ENCODE results near the gene KDM4B. TPM values are rescaled to one million over a fixed set of nuclear protein-coding genes. Genes with fewer than 3 reads are reported as not detected.
"Not testable (repeated sequence)": the region's sequence is repeated elsewhere in the genome, so short reads cannot be mapped to it uniquely, and the experiment has no call there.

KDM4B gene
- total RNA-seq, 4 donors from 2014 or later, result 26.0 to 51.2 (median 34.2) TPM

DNA sequence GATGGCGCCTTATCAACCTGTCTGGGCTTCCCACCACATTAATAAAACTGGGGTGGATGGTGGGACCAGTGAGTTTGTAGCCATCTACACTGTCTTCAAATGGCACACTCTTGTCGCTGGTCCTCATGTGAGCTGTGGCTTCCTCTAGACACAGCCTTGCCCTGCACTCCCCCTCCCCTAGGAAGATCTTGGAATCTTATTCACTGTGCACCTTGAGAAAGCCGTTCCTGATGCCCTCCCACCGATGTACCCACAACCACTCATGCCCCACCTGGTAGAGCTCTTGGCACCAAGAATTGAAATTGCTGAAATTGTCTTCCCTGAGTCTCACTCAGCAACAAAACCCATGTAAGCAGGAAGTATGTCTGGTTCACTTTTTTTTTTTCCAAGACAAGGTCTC lies 225.7 kb downstream of the KDM4B start:
- no peak for DNase-seq (ENCODE audit: extremely low spot score)
- Histone ChIP-seq H3K27me3 (no peaks in the 10 kb centered on the region), H3K4me3 (no peak overlapping the region), H3K4me1 (no peaks in the 10 kb centered on the region), H3K27ac (replicated peaks in 1 of 4) (no peak overlapping the region), H3K36me3 (no peaks in the 10 kb centered on the region), H3K9me3 (peaks cover 0 to 2% (median 0%) of the 10 kb centered on the region in 4 donors)
- TF ChIP-seq POLR2AphosphoS5 (IDR thresholded peaks at IDR 0.05) (no peak), POLR2A (IDR thresholded peaks at IDR 0.05; ENCODE audit: low read depth) (no peak), EP300 (IDR thresholded peaks at IDR 0.05) (no peak)
- TF ChIP-seq, protein P1, sequence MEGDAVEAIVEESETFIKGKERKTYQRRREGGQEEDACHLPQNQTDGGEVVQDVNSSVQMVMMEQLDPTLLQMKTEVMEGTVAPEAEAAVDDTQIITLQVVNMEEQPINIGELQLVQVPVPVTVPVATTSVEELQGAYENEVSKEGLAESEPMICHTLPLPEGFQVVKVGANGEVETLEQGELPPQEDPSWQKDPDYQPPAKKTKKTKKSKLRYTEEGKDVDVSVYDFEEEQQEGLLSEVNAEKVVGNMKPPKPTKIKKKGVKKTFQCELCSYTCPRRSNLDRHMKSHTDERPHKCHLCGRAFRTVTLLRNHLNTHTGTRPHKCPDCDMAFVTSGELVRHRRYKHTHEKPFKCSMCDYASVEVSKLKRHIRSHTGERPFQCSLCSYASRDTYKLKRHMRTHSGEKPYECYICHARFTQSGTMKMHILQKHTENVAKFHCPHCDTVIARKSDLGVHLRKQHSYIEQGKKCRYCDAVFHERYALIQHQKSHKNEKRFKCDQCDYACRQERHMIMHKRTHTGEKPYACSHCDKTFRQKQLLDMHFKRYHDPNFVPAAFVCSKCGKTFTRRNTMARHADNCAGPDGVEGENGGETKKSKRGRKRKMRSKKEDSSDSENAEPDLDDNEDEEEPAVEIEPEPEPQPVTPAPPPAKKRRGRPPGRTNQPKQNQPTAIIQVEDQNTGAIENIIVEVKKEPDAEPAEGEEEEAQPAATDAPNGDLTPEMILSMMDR (IDR thresholded peaks at IDR 0.05), result no peak
- WGBS, result 87% methylated on average over 4 of the region's 4 CpGs
- intact Hi-C loops (cut with DNase I), result no loop called here

- H3K27me3 ChIP-seq; DNase-seq (ENCODE audit: extremely low spot score); H3K4me1 ChIP-seq; H3K36me3 ChIP-seq; intact Hi-C loops (cut with DNase I); H3K4me3 ChIP-seq; H3K27ac ChIP-seq (replicated peaks in 1 of 4): not testable (repeated sequence)
- peaks cover 0 to 11% (median 4%) of the 10 kb centered on the region in 4 donors for H3K9me3 ChIP-seq
- 72% methylated on average over 3 of the region's 3 CpGs for WGBS
These were observed 226.7 kb downstream of the KDM4B start for GRCh38 chr19:5195587-5195986.

GRCh38 chr19:5196832-5197231 lies 227.9 kb downstream of the KDM4B start:
- 96% methylated on average over 5 of the region's 5 CpGs for WGBS
- Histone ChIP-seq H3K27me3 (no peaks in the 10 kb centered on the region), H3K4me1 (no peaks in the 10 kb centered on the region), H3K36me3 (no peaks in the 10 kb centered on the region), H3K9me3 (peaks cover 0 to 23% (median 13%) of the 10 kb centered on the region in 4 donors), H3K4me3 (no peak overlapping the region), H3K27ac (replicated peaks in 1 of 4) (no peak overlapping the region)
- no peak for DNase-seq (ENCODE audit: extremely low spot score)
- no peak for TF ChIP-seq POLR2A (IDR thresholded peaks at IDR 0.05; ENCODE audit: low read depth)
- no peak for TF ChIP-seq POLR2AphosphoS5 (IDR thresholded peaks at IDR 0.05)
- no peak for TF ChIP-seq EP300 (IDR thresholded peaks at IDR 0.05)
- TF ChIP-seq, protein P1 (IDR thresholded peaks at IDR 0.05), result no peak
- intact Hi-C loops (cut with DNase I), result no loop called here

- no peak overlapping the region for H3K4me3 ChIP-seq
- H3K27me3 ChIP-seq, result no peaks in the 10 kb centered on the region
- H3K36me3 ChIP-seq, result peaks cover 0 to 11% (median 3%) of the 10 kb centered on the region in 4 donors
- 96% methylated on average over 4 of the region's 4 CpGs for WGBS
- TF ChIP-seq POLR2A (IDR thresholded peaks at IDR 0.05; ENCODE audit: low read depth) (no peak), POLR2AphosphoS5 (IDR thresholded peaks at IDR 0.05) (no peak), EP300 (IDR thresholded peaks at IDR 0.05) (no peak)
- TF ChIP-seq, protein P1 (IDR thresholded peaks at IDR 0.05), result no peak
- H3K4me1 ChIP-seq, result no peaks in the 10 kb centered on the region
- intact Hi-C loops (cut with DNase I), result no loop called here
- peaks cover 0 to 37% (median 28%) of the 10 kb centered on the region in 4 donors for H3K9me3 ChIP-seq
- H3K27ac ChIP-seq (replicated peaks in 1 of 4), result no peak overlapping the region
- DNase-seq (ENCODE audit: extremely low spot score), result no peak
These were observed 231.9 kb downstream of the KDM4B start for GRCh38 chr19:5200844-5201243.

DNA sequence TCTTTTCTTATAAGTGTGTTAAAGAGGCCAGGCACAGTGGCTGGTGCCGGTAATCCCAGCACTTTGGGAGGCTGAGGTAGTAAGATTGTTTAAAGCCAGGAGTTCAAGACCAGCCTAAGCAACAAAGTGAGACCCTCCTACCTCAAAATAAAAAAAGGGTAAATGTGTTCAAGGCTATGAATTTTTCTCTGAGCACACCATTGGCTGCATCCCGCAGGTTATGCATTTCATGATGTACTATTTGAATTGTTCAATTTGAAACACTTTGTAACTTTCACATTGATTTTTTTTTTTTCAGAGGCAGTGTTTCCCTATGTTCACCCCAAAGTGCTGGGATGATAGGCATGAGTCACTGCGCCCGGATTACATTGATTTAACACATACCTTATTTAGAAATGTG lies 233.6 kb downstream of the KDM4B start:
- Histone ChIP-seq H3K27ac (replicated peaks in 1 of 4) (no peak overlapping the region), H3K4me1 (no peaks in the 10 kb centered on the region), H3K36me3 (peaks cover 0 to 26% (median 15%) of the 10 kb centered on the region in 4 donors), H3K4me3 (no peak overlapping the region), H3K9me3 (peaks cover 0 to 37% (median 28%) of the 10 kb centered on the region in 4 donors), H3K27me3 (no peaks in the 10 kb centered on the region)
- 98% methylated on average over 4 of the region's 4 CpGs for WGBS
- no peak for TF ChIP-seq POLR2A (IDR thresholded peaks at IDR 0.05; ENCODE audit: low read depth)
- TF ChIP-seq POLR2AphosphoS5 (IDR thresholded peaks at IDR 0.05), result no peak
- no peak for TF ChIP-seq EP300 (IDR thresholded peaks at IDR 0.05)
- intact Hi-C loops (cut with DNase I), result no loop called here
- DNase-seq (ENCODE audit: extremely low spot score), result no peak

Small RNA genes within 50 kb of the gene (small RNA-seq; reads per million reads assigned to genes)
- gene MIR4747, result 0 reads per million in 3 donors

Other genes starting within 250 kb of the KDM4B start
- 100 to 1,000 TPM in 1 of 4 donors, 10 to 100 TPM in 3; 42.4 to 106 (median 56.0) TPM for gene DPP9, start 245.3 kb upstream of the KDM4B start, total RNA-seq
- 10 to 100 TPM; 16.2 to 22.8 (median 19.9) TPM for gene FEM1A, start 177.4 kb upstream of the KDM4B start, total RNA-seq
- 1 to 10 TPM; 7.5 to 8.3 (median 8.0) TPM for gene TICAM1, start 137.4 kb upstream of the KDM4B start, total RNA-seq
- 10 to 100 TPM; 15.4 to 69.0 (median 51.1) TPM for gene PLIN3, start 101.4 kb upstream of the KDM4B start, total RNA-seq
- gene ARRDC5, start 66.2 kb upstream of the KDM4B start, total RNA-seq, result under 1 TPM in 1 of 4 donors, not detected in 3; 0.26 TPM
- 1 to 10 TPM in 1 of 4 donors, under 1 TPM in 3; 0.33 to 1.2 (median 0.64) TPM for gene UHRF1, start 59.6 kb upstream of the KDM4B start, total RNA-seq

Data from esophagus muscularis mucosa (tissue), 4 donors.